Lower leg skin (tissue), 3 donors: Measurements from ENCODE around the gene FGF12.

Experiments used
- CTCF ChIP-seq, 3 donors: fragments of 450-650 bp; IDR thresholded peaks; one replicate each; pipeline ENCODE4 v1.5.1; 2016; ENCODE audit warnings: antibody characterized with exemption in 3 of 3, mild to moderate bottlenecking in 3 of 3, moderate library complexity in 2 of 3
- POLR2A ChIP-seq, 2 donors: fragments of 450-650 bp; IDR thresholded peaks; one replicate each; pipeline ENCODE4 v1.6.1; 2016 to 2017; ENCODE audit warnings: antibody characterized with exemption in 2 of 2, mild to moderate bottlenecking in 1 of 2, moderate library complexity in 1 of 2

GRCh38 chr3:192128060-192128459 lies 599.3 kb downstream of the FGF12 start:
- TF ChIP-seq CTCF (IDR thresholded peaks at IDR 0.05) (no peak), POLR2A (IDR thresholded peaks at IDR 0.05) (no peak)
